Mucosa of descending colon (tissue), 3 donors: ENCODE measurements around the gene ZNF691. TPM values are rescaled to one million over a fixed set of nuclear protein-coding genes. Genes with fewer than 3 reads are reported as not detected.
"Not testable (repeated sequence)": the region's sequence is repeated elsewhere in the genome, so short reads cannot be mapped to it uniquely, and the experiment has no call there.

ENCODE experiments used
- ATAC-seq: fragments of 200-7000 bp; cut with Tn5 transposase; one replicate; pipeline ENCODE4 v1.9.1; 2020; ENCODE audit warnings: mild to moderate bottlenecking, moderate library complexity
- DNase-seq, 3 donors: peaks; one replicate each; pipeline ENCODE4 v3.0.0-alpha.2; 2020
- H3K36me3 ChIP-seq: fragments of 200-600 bp; one replicate; pipeline ENCODE4 v1.8.0; 2021; ENCODE audit warnings: low read depth, mild to moderate bottlenecking
- H3K4me1 ChIP-seq: fragments of 200-600 bp; one replicate; pipeline ENCODE4 v1.8.0; 2021; ENCODE audit warnings: low read depth, mild to moderate bottlenecking
- H3K4me3 ChIP-seq: fragments of 200-600 bp; one replicate; pipeline ENCODE4 v1.8.0; 2021; ENCODE audit warnings: mild to moderate bottlenecking
- H3K9me3 ChIP-seq: fragments of 200-600 bp; one replicate; pipeline ENCODE4 v1.8.0; 2021; ENCODE audit warnings: mild to moderate bottlenecking
- CTCF ChIP-seq: fragments of 200-600 bp; IDR thresholded peaks from one replicate; pipeline ENCODE4 v1.8.0; 2022; ENCODE audit warnings: antibody characterized with exemption, mild to moderate bottlenecking
- intact Hi-C, 2 donors: fragments of 100-400 bp; cut with DNase I in 1 of 2; cut with micrococcal nuclease in 1 of 2; formaldehyde crosslinking; loops; one replicate each; pipeline versions ENCODE4 v1.11.0 to v1.11.1; 2022; cut with DNase I, micrococcal nuclease
- total RNA-seq, 3 donors: library from RNA; stranded (reverse); fragmentation: NEBNext Ultra II Directional in 2 of 3; extraction: Animal tissue kit (Norgen Biotek cat#: 25700) in 2 of 3; gene quantifications; one replicate each; pipeline versions ENCODE4 v1.2.1 to v1.2.4, GENCODE V29; 2021 to 2023
- donor health status: DM: no; HTN: no; CAD: no; lungs with moderate emphysema.
- donor health status: DM: no; HTN: no; CAD: no.
- donor health status: DM: no; HTN: yes; CAD: no.

The ZNF691 gene
- total RNA-seq, 3 donors from 2014 or later: 5.9 to 10.8 (median 5.9) TPM

- Histone ChIP-seq H3K4me1 (no peaks in the 10 kb centered on the region), H3K9me3 (no peaks in the 10 kb centered on the region), H3K36me3 (no peaks in the 10 kb centered on the region), H3K4me3 (no peak overlapping the region)
- DNase-seq (no peak), ATAC-seq (no peak)
- TF ChIP-seq CTCF: no peak
- intact Hi-C loops: no loop called here
These were observed 20.1 kb downstream of the ZNF691 start for GRCh38 chr1:42866549-42866948.

GRCh38 chr1:42868466-42868865, 22.1 kb downstream of the ZNF691 start:
- DNase-seq, H3K4me1 ChIP-seq, H3K9me3 ChIP-seq, intact Hi-C loops, ATAC-seq, H3K36me3 ChIP-seq, H3K4me3 ChIP-seq: not testable (repeated sequence)

- intact Hi-C loops, DNase-seq, H3K4me1 ChIP-seq, H3K36me3 ChIP-seq, H3K9me3 ChIP-seq, H3K4me3 ChIP-seq, ATAC-seq: not testable (repeated sequence)
These were observed 22.8 kb downstream of the ZNF691 start for GRCh38 chr1:42869254-42869653.

- H3K9me3 ChIP-seq, H3K36me3 ChIP-seq, intact Hi-C loops, H3K4me3 ChIP-seq, H3K4me1 ChIP-seq, DNase-seq, ATAC-seq: not testable (repeated sequence)
These were observed 23.3 kb downstream of the ZNF691 start for GRCh38 chr1:42869751-42870150.

- H3K9me3 ChIP-seq, intact Hi-C loops, H3K4me1 ChIP-seq, H3K36me3 ChIP-seq, H3K4me3 ChIP-seq, ATAC-seq, DNase-seq: not testable (repeated sequence)
These were observed 26.7 kb downstream of the ZNF691 start for GRCh38 chr1:42873108-42873507.

GRCh38 chr1:42873670-42874069, 27.3 kb downstream of the ZNF691 start:
- intact Hi-C loops: no loop called here
- Histone ChIP-seq H3K4me1 (no peaks in the 10 kb centered on the region), H3K4me3 (no peak overlapping the region), H3K9me3 (no peaks in the 10 kb centered on the region), H3K36me3 (no peaks in the 10 kb centered on the region)
- ATAC-seq (no peak), DNase-seq (no peak)
- no peak for TF ChIP-seq CTCF

- Histone ChIP-seq H3K4me1 (no peaks in the 10 kb centered on the region), H3K4me3 (no peak overlapping the region), H3K9me3 (no peaks in the 10 kb centered on the region), H3K36me3 (no peaks in the 10 kb centered on the region)
- DNase-seq (no peak), ATAC-seq (no peak)
- no peak for TF ChIP-seq CTCF
- intact Hi-C loops: no loop called here
These were observed 29.6 kb downstream of the ZNF691 start for GRCh38 chr1:42876009-42876408.

- DNase-seq: no peak
- no peak for ATAC-seq
- no peak for TF ChIP-seq CTCF
- H3K36me3 ChIP-seq: no peaks in the 10 kb centered on the region
- no peaks in the 10 kb centered on the region for H3K9me3 ChIP-seq
- H3K4me1 ChIP-seq: no peaks in the 10 kb centered on the region
- intact Hi-C loops: no loop called here
- H3K4me3 ChIP-seq: no peak overlapping the region
These were observed 31.0 kb downstream of the ZNF691 start for GRCh38 chr1:42877380-42877779.
